Tibial nerve (tissue), 4 donors: ENCODE results near the gene TECPR1. TPM values are rescaled to one million over a fixed set of nuclear protein-coding genes. Genes with fewer than 3 reads are reported as not detected.

Source experiments
- DNase-seq, 2 donors: peaks; one replicate each; pipeline ENCODE4 v3.0.0-alpha.2; 2019; ENCODE audit warnings: low spot score in 2 of 2
- H3K27ac ChIP-seq, 4 donors: fragments of 200-600 bp; sonication (generic) in 3 of 4; one replicate each; pipeline ENCODE4 v1.5.1; 2017 to 2019; ENCODE audit warnings: mild to moderate bottlenecking in 1 of 4
- H3K27me3 ChIP-seq, 2 donors: fragments of 200-600 bp; sonication (generic) in 1 of 2; one replicate each; pipeline versions ENCODE4 v1.5.1 to v1.6.0; 2017 to 2019
- H3K36me3 ChIP-seq, 3 donors: fragments of 200-600 bp; sonication (generic); one replicate each; pipeline ENCODE4 v1.5.1; 2018 to 2019
- H3K4me1 ChIP-seq, 4 donors: fragments of 200-600 bp; sonication (generic) in 3 of 4; one replicate each; pipeline ENCODE4 v1.5.1; 2017 to 2019
- H3K4me3 ChIP-seq, 4 donors: fragments of 200-600 bp; sonication (generic) in 3 of 4; one replicate each; pipeline ENCODE4 v1.5.1; 2017 to 2019; ENCODE audit warnings: mild to moderate bottlenecking in 1 of 4, moderate library complexity in 1 of 4
- H3K9me3 ChIP-seq, 4 donors: fragments of 200-600 bp; sonication (generic) in 3 of 4; one replicate each; pipeline ENCODE4 v1.5.1; 2017 to 2019
- EP300 ChIP-seq, 2 donors: sonication (generic); formaldehyde crosslinking; IDR thresholded peaks; one replicate each; pipeline ENCODE4 v1.6.1; 2017; ENCODE audit warnings: antibody characterized with exemption in 2 of 2, mild to moderate bottlenecking in 1 of 2
- POLR2A ChIP-seq, 2 donors: fragments of 450-650 bp; IDR thresholded peaks; one replicate each; pipeline ENCODE4 v1.6.1; 2017; ENCODE audit warnings: antibody characterized with exemption in 2 of 2, mild to moderate bottlenecking in 2 of 2, moderate library complexity in 2 of 2
- WGBS, 2 donors: methylation state at CpG; one replicate each; pipeline ENCODE4 v1.1.5; 2018; 5-methylcytosine and 5-hydroxymethylcytosine counted together
- total RNA-seq, 4 donors: library from RNA; depleted of rRNA; stranded (reverse); fragments of >200 nt; gene quantifications; one replicate each; pipeline ENCODE4 v1.1.0, GENCODE V29; 2016
- TF ChIP-seq, protein P1 (sequence below), 5 experiments: fragments of 200-600 bp in 3 of 5; fragments of 450-650 bp in 2 of 5; sonication (generic) in 3 of 5; IDR thresholded peaks; one replicate each; pipeline ENCODE4 v1.5.1; 2016 to 2019; ENCODE audit warnings: antibody characterized with exemption in 5 of 5, mild to moderate bottlenecking in 3 of 5, moderate library complexity in 2 of 5

The TECPR1 gene
- total RNA-seq, 4 donors from 2014 or later, result 30.8 to 72.6 (median 41.2) TPM

DNA sequence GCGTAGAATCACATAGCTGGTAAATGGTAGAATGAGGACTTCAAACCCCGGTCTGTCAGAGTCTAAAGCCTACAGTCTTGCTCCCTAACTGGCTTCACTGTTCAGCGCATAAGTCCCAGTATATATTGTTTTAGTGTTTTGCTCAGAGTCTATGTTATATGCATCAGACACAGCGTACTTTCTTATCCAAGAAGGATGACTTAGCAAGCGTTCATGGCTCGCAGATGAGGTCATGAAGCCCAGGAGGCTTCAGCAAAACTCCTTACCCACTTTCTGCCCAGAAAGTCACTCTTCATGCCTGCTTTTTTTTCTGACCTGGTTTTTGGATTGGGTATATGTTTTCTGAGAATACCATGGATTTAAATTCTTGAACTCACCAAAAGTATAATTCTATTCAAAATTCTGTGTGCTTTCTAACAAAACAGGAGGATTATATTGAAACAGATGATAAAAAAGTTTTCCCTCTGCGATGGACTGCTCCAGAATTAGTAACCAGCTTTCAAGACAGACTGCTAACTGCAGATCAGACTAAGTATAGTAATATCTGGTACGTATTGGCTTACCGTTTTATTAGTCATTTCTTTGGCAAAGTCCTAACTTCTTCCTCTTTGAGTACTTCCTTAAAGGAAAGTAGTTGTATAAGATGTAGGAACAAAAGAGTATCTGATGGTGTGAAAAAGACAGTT lies 65.4 kb downstream of the TECPR1 start:
- Histone ChIP-seq H3K27ac (peak overlapping the region in 1 of 4 donors; percentile 32), H3K36me3 (peaks cover 0 to 50% (median 0%) of the 10 kb centered on the region in 3 donors), H3K4me1 (no peaks in the 10 kb centered on the region), H3K9me3 (no peaks in the 10 kb centered on the region), H3K27me3 (no peaks in the 10 kb centered on the region), H3K4me3 (no peak overlapping the region)
- WGBS, 2 donors, result 68 to 70% methylated on average over 9 of the region's 9 CpGs
- no peak for DNase-seq
- TF ChIP-seq POLR2A (IDR thresholded peaks at IDR 0.05) (no peak), EP300 (IDR thresholded peaks at IDR 0.05) (no peak)
- TF ChIP-seq, protein P1, sequence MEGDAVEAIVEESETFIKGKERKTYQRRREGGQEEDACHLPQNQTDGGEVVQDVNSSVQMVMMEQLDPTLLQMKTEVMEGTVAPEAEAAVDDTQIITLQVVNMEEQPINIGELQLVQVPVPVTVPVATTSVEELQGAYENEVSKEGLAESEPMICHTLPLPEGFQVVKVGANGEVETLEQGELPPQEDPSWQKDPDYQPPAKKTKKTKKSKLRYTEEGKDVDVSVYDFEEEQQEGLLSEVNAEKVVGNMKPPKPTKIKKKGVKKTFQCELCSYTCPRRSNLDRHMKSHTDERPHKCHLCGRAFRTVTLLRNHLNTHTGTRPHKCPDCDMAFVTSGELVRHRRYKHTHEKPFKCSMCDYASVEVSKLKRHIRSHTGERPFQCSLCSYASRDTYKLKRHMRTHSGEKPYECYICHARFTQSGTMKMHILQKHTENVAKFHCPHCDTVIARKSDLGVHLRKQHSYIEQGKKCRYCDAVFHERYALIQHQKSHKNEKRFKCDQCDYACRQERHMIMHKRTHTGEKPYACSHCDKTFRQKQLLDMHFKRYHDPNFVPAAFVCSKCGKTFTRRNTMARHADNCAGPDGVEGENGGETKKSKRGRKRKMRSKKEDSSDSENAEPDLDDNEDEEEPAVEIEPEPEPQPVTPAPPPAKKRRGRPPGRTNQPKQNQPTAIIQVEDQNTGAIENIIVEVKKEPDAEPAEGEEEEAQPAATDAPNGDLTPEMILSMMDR (IDR thresholded peaks at IDR 0.05), result no peak

DNA sequence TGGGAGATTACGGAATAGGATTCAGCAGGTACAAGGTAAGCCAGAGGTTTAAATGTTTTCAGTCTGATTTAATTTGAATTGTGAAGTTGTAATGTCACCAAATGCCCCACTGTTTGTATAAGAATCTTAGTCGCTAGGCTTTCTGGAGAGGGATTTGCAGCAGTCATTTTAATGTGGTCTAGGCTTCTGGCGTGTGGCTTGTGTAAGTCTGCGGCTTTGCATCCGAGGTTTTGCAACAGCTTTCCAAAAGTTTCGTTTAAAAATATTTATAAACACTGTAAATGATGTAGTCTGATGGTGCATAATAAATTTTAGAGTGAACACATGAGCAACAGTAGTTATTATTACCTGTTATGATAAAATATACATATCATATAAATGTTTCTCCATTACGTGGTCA lies 66.9 kb downstream of the TECPR1 start:
- no peaks in the 10 kb centered on the region for H3K27me3 ChIP-seq
- 92% methylated on average over 7 of the region's 7 CpGs for WGBS, 2 donors
- no peaks in the 10 kb centered on the region for H3K4me1 ChIP-seq
- H3K4me3 ChIP-seq, result no peak overlapping the region
- H3K36me3 ChIP-seq, result peaks cover 0 to 35% (median 0%) of the 10 kb centered on the region in 3 donors
- H3K27ac ChIP-seq, result no peak overlapping the region
- TF ChIP-seq, protein P1 (IDR thresholded peaks at IDR 0.05), result no peak
- TF ChIP-seq EP300 (IDR thresholded peaks at IDR 0.05), result no peak
- no peak for TF ChIP-seq POLR2A (IDR thresholded peaks at IDR 0.05)
- no peaks in the 10 kb centered on the region for H3K9me3 ChIP-seq
- no peak for DNase-seq

DNA sequence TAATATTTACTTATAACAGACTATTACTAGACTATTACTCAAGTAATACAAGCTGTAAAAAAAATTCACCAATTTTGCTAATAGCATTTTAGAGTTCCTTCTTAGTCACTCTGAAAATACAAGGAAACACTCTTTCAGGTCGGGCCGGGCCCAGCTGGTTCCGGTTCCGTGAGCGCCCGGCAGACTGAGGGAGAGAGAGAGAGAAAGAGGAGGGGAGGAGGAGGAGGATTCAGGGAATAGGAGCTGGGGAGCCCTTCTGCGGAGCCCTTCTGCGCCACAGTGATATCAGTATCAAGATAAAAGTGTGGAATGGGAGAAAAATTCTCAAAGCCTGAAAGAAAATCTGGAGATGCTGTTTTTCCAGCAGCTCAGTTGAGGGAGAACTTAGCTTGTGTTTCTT lies 71.3 kb downstream of the TECPR1 start:
- no peak for TF ChIP-seq EP300 (IDR thresholded peaks at IDR 0.05)
- no peak for TF ChIP-seq POLR2A (IDR thresholded peaks at IDR 0.05)
- TF ChIP-seq, protein P1 (IDR thresholded peaks at IDR 0.05), result no peak
- Histone ChIP-seq H3K4me1 (no peaks in the 10 kb centered on the region), H3K27ac (no peak overlapping the region), H3K36me3 (peaks cover 0 to 36% (median 0%) of the 10 kb centered on the region in 3 donors), H3K9me3 (no peaks in the 10 kb centered on the region), H3K4me3 (no peak overlapping the region), H3K27me3 (no peaks in the 10 kb centered on the region)
- WGBS, 2 donors, result 92 to 96% methylated on average over 8 of the region's 8 CpGs
- DNase-seq, result no peak

DNA sequence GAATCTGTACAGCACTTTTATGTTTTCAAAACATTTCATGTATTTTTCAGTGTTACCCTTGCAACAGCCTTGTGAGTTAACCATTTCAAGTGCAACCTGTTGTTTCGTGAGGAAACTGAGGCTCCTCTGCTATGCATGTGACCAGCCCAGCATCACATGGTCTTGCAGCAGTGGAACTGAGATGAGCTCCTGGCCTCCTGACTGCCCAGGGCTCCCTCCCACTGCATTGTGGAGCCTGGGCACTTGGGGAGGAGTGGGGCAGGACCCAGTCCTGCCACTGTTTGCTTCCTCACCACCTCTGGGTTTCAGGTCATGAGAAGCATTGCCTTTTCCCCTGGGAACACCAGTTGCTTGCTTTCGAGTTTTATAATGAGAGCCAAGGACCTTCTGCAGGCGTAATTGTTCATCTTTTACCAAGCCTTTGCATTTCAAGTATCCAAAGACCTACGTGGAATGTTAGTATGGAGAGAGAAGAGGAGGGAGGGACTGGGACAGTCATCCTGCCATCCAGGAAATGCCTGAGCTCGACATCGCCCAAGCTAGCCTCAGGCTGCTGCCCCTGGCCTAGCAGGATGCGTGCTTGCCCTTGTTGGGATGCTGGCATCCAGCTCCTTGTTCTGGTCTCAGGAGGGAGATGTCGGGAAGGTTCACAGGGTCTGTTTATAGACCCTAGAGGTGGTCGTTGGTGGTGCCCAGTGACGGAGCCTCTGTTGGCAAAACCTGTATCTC lies 73.1 kb downstream of the TECPR1 start:
- Histone ChIP-seq H3K27ac (no peak overlapping the region), H3K9me3 (no peaks in the 10 kb centered on the region), H3K27me3 (no peaks in the 10 kb centered on the region), H3K4me1 (no peaks in the 10 kb centered on the region), H3K4me3 (no peak overlapping the region), H3K36me3 (peaks cover 0 to 51% (median 0%) of the 10 kb centered on the region in 3 donors)
- TF ChIP-seq POLR2A (IDR thresholded peaks at IDR 0.05), result no peak
- TF ChIP-seq EP300 (IDR thresholded peaks at IDR 0.05), result no peak
- TF ChIP-seq, protein P1 (IDR thresholded peaks at IDR 0.05), result no peak
- no peak for DNase-seq
- 83 to 86% methylated on average over 10 of the region's 10 CpGs for WGBS, 2 donors

DNA sequence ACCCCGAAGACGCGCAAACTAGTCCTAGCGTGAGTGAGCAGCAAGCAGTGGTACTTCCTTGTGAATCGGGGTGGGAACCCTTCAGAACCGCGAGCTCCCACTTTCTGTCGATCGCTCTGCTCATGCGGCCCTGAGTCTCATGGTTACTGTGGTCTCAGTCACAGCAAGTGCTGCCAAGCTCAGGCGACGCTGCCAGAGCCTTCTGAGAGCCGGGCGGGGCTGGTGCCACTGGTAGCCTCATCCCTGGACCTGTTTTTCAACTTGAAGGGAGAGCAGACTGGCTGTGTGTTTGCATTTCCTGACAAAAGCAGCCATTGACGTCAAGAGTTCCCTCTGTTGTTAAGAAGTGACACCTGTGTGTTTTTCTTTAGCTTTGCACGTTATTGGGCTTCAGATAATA lies 73.7 kb downstream of the TECPR1 start:
- TF ChIP-seq, protein P1 (IDR thresholded peaks at IDR 0.05), result no peak
- TF ChIP-seq EP300 (IDR thresholded peaks at IDR 0.05) (no peak), POLR2A (IDR thresholded peaks at IDR 0.05) (no peak)
- H3K27me3 ChIP-seq, result no peaks in the 10 kb centered on the region
- WGBS, 2 donors, result 91 to 92% methylated on average over 16 of the region's 16 CpGs
- H3K9me3 ChIP-seq, result no peaks in the 10 kb centered on the region
- no peaks in the 10 kb centered on the region for H3K4me1 ChIP-seq
- DNase-seq, result no peak
- H3K36me3 ChIP-seq, result peaks cover 0 to 51% (median 0%) of the 10 kb centered on the region in 3 donors
- no peak overlapping the region for H3K27ac ChIP-seq
- no peak overlapping the region for H3K4me3 ChIP-seq
